GM12892 (cell line): ENCODE results near the gene AACS. TPM values are rescaled to one million over a fixed set of nuclear protein-coding genes. Genes with fewer than 3 reads are reported as not detected.
A peak's percentile ranks its signal among the peaks of the same experiment; 100 is the strongest.

Experiments
- DNase-seq: peaks from one replicate; pipeline ENCODE4 v3.0.0; 2011; ENCODE audit not compliant: insufficient read length
- FAIRE-seq: peaks from 2 replicates; lab custom pipeline; 2011; peaks lifted over from hg19 to GRCh38; lab: Jason Lieb, UNC
- POLR2A ChIP-seq: IDR thresholded peaks from 2 replicates; pipeline ENCODE4 v1.6.1; 2011; ENCODE audit warnings: low read depth, low read length, control low read depth
- POLR2AphosphoS5 ChIP-seq: IDR thresholded peaks from 2 replicates; pipeline ENCODE4 v1.6.1; 2011; ENCODE audit warnings: low read depth, low read length, control low read depth
- TAF1 ChIP-seq: IDR thresholded peaks from 2 replicates; pipeline ENCODE4 v1.6.1; 2011; ENCODE audit warnings: low read depth, mild to moderate bottlenecking, control low read depth, low read length, borderline replicate concordance
- polyA plus RNA-seq: library from polyadenylated mRNA; unstranded; fragments of >200 nt; gene quantifications from one replicate; pipeline ENCODE4 v1.2.1, GENCODE V29; 2012; ENCODE audit warnings: missing spikeins, inconsistent platforms; ENCODE audit not compliant: missing spikeins

Gene AACS, protein sequence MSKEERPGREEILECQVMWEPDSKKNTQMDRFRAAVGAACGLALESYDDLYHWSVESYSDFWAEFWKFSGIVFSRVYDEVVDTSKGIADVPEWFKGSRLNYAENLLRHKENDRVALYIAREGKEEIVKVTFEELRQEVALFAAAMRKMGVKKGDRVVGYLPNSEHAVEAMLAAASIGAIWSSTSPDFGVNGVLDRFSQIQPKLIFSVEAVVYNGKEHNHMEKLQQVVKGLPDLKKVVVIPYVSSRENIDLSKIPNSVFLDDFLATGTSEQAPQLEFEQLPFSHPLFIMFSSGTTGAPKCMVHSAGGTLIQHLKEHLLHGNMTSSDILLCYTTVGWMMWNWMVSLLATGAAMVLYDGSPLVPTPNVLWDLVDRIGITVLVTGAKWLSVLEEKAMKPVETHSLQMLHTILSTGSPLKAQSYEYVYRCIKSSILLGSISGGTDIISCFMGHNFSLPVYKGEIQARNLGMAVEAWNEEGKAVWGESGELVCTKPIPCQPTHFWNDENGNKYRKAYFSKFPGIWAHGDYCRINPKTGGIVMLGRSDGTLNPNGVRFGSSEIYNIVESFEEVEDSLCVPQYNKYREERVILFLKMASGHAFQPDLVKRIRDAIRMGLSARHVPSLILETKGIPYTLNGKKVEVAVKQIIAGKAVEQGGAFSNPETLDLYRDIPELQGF
- polyA plus RNA-seq: 15.0 TPM

DNA sequence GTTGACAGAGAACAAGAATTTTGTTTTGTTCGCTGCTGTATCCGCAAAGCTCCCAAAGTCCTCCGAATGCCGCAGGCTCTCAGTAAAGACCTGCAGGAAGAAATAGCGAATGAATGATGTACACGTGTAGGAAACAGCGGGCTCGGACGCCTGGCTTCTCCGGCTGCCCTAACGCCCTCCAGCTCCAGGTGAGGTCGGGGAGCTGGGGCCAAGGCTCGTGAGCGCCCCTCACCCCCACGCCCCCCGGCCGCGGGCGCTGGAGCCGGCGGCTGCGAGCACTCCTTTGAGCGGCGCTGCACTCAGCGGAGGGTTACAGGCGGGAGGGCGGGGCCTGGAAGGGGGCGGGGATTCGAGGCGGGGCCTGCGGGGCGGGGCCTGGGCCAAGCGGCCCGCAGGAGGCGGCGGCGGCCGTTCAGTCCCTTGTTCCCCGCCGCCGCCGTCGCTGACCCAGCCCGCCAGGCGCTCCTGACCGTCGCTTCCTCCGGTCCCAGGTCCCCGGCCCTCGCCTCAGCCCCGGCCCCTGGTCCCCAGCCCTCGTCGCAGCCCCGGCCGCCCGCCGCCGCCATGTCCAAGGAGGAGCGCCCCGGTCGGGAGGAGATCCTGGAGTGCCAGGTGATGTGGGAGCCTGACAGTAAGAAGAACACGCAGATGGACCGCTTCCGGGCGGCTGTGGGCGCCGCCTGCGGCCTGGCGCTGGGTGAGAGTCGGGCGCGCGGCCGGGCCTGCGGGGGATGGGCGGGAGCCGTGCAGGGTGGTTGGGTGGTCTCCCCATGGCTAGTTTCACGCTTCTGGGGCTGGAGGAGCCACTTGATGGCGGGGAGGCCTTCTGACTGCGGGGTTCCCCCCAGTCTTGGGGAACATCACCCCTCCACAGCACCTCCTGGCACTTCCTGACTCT lies at the start of gene AACS:
Gene AACS, plus strand, starts transcription at position 415 of the 898 bp plus-strand sequence. Its CDS starts 150 bp downstream, at position 565.
- TF ChIP-seq TAF1: 0 out of 2 replicates have a peak, but pooled peaks have one; percentile 61
- TF ChIP-seq POLR2AphosphoS5: no peak
- TF ChIP-seq POLR2A: peak; percentile 67
- FAIRE-seq (peak; percentile 86), DNase-seq (peak; percentile 95)

DNA sequence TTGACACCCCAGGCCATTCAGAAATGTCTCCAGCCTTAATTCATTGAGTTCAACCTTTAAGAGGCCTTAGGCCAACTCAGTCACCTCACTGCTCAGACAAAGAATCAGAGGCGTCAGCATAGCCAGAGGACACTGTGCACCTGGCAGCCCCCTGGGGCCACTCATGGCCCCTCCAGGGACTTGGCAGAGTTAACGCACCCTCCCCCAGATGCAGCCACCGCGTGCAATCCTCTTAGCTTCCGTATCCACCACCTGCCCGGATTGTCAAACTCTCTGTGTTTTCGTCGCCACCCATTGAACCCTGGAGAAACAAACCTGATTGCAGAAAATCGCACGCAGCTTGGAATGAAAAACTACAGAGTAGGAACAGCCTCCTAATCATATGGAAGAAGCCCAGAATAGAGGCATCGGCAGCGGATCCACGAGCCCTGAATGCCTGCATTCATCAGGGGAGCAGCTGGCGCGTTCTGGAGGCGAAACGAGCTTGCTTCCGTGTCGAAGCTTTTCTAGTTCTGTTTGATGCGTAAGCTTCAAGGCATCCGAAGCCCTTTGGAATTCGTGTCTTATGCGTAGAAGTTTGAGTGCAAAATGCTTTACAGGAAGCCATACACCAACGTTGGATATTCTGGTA lies 49.4 kb upstream of the AACS start:
- TF ChIP-seq POLR2AphosphoS5 (no peak), POLR2A (no peak; the same call in 1 of the 2 replicates), TAF1 (no peak)
- FAIRE-seq (no peak), DNase-seq (no peak)

DNA sequence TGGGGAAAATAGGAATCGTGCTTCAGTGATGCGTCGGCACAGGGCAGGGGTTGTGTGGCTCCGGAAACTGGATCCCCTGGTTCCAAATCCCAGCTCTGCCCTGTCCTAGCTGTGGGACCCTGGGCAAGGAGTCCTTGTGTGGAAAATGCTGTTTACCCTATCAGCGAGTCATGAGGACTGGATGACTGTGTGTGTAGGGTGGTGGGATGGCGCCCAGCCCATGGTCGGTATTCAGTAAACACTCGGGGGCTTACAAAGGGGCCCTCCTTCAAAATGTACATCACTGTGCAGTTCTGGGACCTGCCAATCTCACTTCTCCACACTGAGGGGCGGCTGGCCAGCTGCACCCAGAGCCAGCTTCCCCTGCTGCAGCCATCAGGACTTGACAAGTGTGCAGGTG lies 47.4 kb upstream of the AACS start:
- DNase-seq: no peak
- no peak for FAIRE-seq
- no peak for TF ChIP-seq POLR2A
- TF ChIP-seq POLR2AphosphoS5: no peak
- TF ChIP-seq TAF1: no peak

DNA sequence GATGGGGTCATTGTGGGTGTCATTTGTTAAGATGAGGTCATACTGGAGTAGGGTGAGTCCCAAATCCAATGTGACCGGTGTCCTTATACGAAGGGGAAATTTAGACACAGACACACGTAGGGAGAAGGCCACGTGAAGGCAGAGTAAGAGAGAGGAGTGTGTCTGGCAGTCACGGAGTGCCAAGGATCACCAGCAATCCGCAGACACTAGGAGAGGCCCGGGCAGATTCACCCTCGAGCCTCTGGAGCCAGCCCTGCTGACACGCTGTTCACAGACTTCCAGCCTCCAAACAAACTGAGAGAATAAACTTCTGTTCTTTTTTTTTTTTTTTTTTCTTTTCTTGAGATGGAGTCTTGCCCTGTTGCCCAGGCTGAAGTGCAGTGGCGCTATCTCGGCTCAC lies 46.9 kb upstream of the AACS start:
- no peak for FAIRE-seq
- no peak for DNase-seq
- no peak for TF ChIP-seq POLR2A
- TF ChIP-seq POLR2AphosphoS5: no peak
- no peak for TF ChIP-seq TAF1

DNA sequence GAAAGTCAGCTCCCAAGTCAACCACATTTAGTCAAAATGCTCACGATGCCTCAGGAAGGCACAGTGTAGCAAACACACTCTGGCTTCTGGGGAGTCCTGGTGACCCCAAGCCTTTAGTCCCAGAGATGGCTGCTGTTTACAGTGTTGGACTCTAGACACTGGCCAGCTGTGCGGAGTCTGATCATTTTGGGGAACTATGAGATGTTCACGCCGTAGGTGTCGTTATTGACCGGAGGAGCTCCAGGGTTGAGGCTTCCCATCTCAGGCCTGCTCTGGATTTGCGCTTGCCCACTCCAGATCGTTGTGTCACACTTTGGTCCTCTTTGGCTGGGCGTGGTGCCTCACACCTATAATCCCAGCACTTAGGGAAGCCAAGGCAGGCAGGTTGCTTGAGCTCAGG lies 44.1 kb upstream of the AACS start:
- FAIRE-seq: no peak

DNA sequence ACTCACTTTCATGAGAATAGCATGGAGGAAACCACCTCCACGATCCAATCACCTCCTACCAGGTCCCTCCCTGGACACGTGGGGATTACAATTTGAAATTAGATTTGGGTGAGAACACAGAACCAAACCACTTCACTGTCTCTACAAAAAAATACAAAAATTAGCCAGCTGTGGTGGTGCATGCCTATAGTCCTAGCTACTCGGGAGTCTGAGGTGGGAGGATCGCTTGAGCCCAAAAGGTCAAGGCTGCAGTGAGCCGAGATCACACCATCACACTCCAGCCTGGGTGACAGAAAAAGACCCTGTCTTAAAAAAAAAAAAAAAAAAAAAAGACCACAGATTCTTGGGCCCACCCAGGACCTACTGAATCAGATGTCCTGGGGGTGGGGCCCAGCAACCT lies 43.5 kb upstream of the AACS start:
- FAIRE-seq: no peak

More for the DNA sequence above, 44.1 kb upstream of the AACS start:
- TF ChIP-seq TAF1 (no peak), POLR2AphosphoS5 (no peak), POLR2A (no peak)
- no peak for DNase-seq

DNA sequence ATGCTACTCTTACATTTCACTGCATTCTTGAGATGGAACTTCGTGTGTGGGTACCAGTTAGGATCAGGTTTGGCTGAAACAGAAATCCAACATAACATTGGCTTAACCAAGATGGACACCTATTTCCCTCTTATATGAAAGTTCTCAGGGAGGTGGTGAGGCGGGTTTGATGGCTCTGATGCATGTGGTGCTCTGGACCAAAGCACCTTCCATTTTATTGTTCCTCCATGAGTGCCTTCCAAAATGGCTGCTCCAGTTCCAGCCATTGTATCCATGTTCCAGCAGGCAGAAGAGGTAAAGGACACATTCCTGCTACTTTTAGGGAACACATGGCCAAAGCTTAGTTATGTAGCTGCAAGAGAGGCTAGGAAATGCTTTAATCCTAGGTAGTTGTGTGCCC lies 42.2 kb upstream of the AACS start:
- no peak for DNase-seq
- no peak for TF ChIP-seq TAF1
- TF ChIP-seq POLR2A: no peak
- TF ChIP-seq POLR2AphosphoS5: no peak
- FAIRE-seq: no peak

More for the DNA sequence above, 43.5 kb upstream of the AACS start:
- TF ChIP-seq POLR2AphosphoS5: no peak
- no peak for TF ChIP-seq TAF1
- TF ChIP-seq POLR2A: no peak
- no peak for DNase-seq

DNA sequence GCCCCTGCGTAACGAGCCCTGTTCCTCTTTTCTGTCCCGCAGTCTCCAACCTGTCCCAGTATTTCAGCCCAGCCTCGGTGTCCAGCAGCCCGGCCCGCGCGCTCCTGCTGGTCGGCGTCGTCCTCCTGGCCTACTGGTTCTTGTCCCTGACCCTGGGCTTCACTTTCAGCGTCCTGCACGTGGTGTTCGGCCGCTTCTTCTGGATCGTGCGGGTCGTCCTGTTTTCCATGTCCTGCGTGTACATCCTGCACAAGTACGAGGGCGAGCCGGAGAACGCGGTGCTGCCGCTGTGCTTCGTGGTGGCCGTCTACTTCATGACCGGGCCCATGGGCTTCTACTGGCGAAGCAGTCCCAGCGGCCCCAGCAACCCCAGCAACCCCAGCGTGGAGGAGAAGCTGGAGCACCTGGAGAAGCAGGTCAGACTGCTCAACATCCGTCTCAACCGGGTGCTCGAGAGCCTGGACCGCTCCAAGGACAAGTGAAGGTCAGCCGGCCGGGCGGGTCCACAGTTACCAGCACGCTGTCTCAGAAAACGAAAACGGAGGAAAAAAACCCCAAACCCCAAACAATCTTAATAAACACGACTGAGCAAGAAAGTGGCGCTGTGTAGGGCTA lies 40.2 kb upstream of the AACS start:
- TF ChIP-seq TAF1 (no peak), POLR2A (no peak)
- DNase-seq: no peak
- no peak for FAIRE-seq

DNA sequence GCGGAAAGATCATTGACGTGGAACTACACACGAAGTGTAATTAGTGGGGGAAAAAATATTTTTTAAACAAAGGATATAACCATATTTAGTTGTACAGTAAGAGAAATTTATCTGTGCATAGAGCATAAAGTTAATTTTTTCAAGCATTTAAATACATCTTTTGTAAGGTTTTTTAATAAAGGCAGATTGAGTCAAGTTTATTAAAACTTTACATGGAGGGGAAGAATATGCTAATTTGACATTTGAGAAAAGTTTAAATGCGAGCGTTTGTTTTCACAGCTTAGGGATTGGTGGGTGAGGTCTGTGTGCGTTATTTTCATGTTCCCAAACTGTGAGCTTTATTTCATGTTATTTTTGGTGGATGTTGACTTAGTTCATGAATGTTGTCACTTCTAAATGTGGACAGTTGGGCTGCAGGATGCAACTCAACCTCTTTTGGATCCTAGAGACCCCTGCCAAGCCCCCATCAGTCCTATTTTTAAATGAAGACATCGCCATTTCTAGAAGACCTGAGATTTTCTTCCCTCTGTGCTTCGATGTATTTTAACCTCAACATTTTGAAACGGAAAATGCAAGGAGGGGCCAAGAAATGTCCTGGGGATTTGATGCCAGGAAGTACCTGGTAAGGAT lies 39.5 kb upstream of the AACS start:
- TF ChIP-seq POLR2AphosphoS5: no peak
- TF ChIP-seq POLR2A: no peak
- TF ChIP-seq TAF1: no peak
- no peak for DNase-seq
- no peak for FAIRE-seq

DNA sequence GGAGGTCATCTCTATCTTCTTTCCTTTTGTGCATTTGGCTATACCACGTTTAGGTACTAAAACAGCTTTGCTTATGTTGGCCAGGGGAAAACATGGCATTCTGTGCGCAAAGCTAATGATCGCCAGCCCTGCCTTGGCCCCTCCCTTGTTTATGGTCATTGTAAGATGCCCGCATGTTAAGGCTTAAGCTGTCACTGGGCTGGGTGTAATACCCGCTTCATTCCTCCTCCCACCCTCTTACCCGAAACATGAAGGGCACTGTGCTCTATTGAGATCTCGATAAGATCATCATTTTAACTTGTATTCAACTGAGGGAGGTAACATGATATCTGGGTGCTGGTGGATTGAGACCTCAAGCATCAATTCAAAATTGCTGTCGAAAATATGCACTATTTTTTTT lies 37.1 kb upstream of the AACS start:
- FAIRE-seq: no peak
- no peak for DNase-seq
- no peak for TF ChIP-seq POLR2AphosphoS5
- no peak for TF ChIP-seq POLR2A
- TF ChIP-seq TAF1: no peak
